H1 (cell line): ENCODE data around the gene CLDN4. TPM values are rescaled to one million over a fixed set of nuclear protein-coding genes. Genes with fewer than 3 reads are reported as not detected.
A peak's percentile ranks its signal among the peaks of the same experiment; 100 is the strongest.

Experiments used
- CTCF ChIP-seq, 3 experiments: IDR thresholded peaks; 1 replicate in 2 of 3; 2 replicates in 1 of 3; pipeline versions ENCODE4 v1.5.1 to v1.6.1; 2011; ENCODE audit warnings: low read length in 3 of 3, mild to moderate bottlenecking in 3 of 3, inconsistent platforms in 2 of 3, low read depth in 1 of 3, moderate library complexity in 1 of 3; ENCODE audit not compliant: insufficient read depth in 1 of 3; ENCODE audit errors: control extremely low read depth in 1 of 3
- RAD21 ChIP-seq, 2 experiments: IDR thresholded peaks in 1 of 2; conservative IDR thresholded peaks in 1 of 2; 2 replicates each; pipeline ENCODE4 v1.6.1; 2011; ENCODE audit warnings: low read depth in 2 of 2, low read length in 2 of 2, improper control_type of control experiment in 1 of 2, inconsistent platforms in 1 of 2, mild to moderate bottlenecking in 1 of 2, moderate library complexity in 1 of 2
- polyA plus RNA-seq, 7 experiments: library from polyadenylated mRNA; depleted of rRNA in 3 of 7; stranded (reverse) in 5 of 7; unstranded in 2 of 7; fragments of >200 nt in 5 of 7; fragments of 200-250 nt in 2 of 7; gene quantifications; 1 replicate in 5 of 7; 2 replicates in 1 of 7; 4 replicates in 1 of 7; pipeline versions ENCODE4 v1.2.1 to v1.2.3, GENCODE V29; 2011 to 2013; ENCODE audit warnings: missing spikeins in 2 of 7, mixed read lengths in 2 of 7
- total RNA-seq: library from RNA; stranded (reverse); fragmentation: NEBNext Ultra II Directional; extraction: Animal tissue kit (Norgen Biotek cat#: 25700); gene quantifications from 2 replicates; pipeline ENCODE4 v1.2.1, GENCODE V29; 2021

CLDN4 gene
- total and polyA plus RNA-seq, 2 of the 8 experiments (the other 6 are each of a cell fraction or from before 2014, with no cell fraction given), result 28.0 to 69.3 TPM

DNA sequence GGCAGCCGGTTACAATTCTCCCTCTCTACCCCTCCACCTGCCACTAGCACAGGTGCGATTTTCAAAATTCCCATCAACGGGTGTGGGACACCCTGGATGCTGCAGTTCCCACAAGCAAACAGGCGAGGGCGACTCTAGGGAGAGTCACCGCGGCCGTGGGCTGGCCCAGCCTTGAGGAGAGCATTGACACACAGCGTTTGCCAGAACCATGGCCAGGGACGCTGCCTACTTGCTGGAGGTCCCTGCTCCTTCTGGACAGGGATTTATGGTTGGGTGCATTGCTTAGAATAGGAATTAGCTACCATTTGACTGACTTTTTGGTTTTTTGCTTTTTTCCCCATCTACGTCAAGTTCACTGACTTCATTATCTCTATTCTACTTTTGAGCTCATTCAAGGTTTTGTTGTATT lies 19.0 kb upstream of the CLDN4 start (continued):
- TF ChIP-seq RAD21 (IDR thresholded peaks at IDR 0.05 in 1 of 2, conservative IDR thresholded peaks at IDR 0.05 in 1 of 2; ENCODE audit: low read depth in 2 of 2, low read length in 2 of 2) (peak; percentile 89 to 92), CTCF (IDR thresholded peaks at IDR 0.05; ENCODE audit: control extremely low read depth in 1 of 3, insufficient read depth in 1 of 3, low read depth in 1 of 3, low read length in 3 of 3) (peak; percentile 90 to 97 (median 91))
